ENCODE measurements around the gene FTMT.

The FTMT gene

GRCh38 chr5:121841892-121842291 lies 9.8 kb upstream of the FTMT start:
- TF ChIP-seq CTCF (conservative IDR thresholded peaks at IDR 0.05; ENCODE audit: low read depth, low read length): no peak
- no peak for DNase-seq (ENCODE audit: low read depth)
- no peak overlapping the region for H3K4me3 ChIP-seq (ENCODE audit: low read length)

- no peak for TF ChIP-seq CTCF (conservative IDR thresholded peaks at IDR 0.05; ENCODE audit: low read depth, low read length)
- DNase-seq (ENCODE audit: low read depth): no peak
- no peak overlapping the region for H3K4me3 ChIP-seq (ENCODE audit: low read length)
These were observed 1.4 kb upstream of the FTMT start for GRCh38 chr5:121850272-121850671.

- H3K4me3 ChIP-seq (ENCODE audit: low read length): no peak overlapping the region
- TF ChIP-seq CTCF (conservative IDR thresholded peaks at IDR 0.05; ENCODE audit: low read depth, low read length): no peak
- DNase-seq (ENCODE audit: low read depth): no peak
These were observed 2.2 kb downstream of the FTMT start for GRCh38 chr5:121853850-121854249.

- no peak for TF ChIP-seq CTCF (conservative IDR thresholded peaks at IDR 0.05; ENCODE audit: low read depth, low read length)
- DNase-seq (ENCODE audit: low read depth): no peak
These were observed 11.1 kb downstream of the FTMT start for GRCh38 chr5:121862801-121863200.

GRCh38 chr5:121863753-121864285 lies 12.1 kb downstream of the FTMT start:
- no peak for TF ChIP-seq CTCF (conservative IDR thresholded peaks at IDR 0.05; ENCODE audit: low read depth, low read length)
- no peak overlapping the region for H3K4me3 ChIP-seq (ENCODE audit: low read length)
- no peak for DNase-seq (ENCODE audit: low read depth)

More at GRCh38 chr5:121862801-121863200, 11.1 kb downstream of the FTMT start:
- no peak overlapping the region for H3K4me3 ChIP-seq (ENCODE audit: low read length)

- no peak overlapping the region for H3K4me3 ChIP-seq (ENCODE audit: low read length)
- TF ChIP-seq CTCF (conservative IDR thresholded peaks at IDR 0.05; ENCODE audit: low read depth, low read length): no peak
- DNase-seq (ENCODE audit: low read depth): no peak
These were observed 15.7 kb downstream of the FTMT start for GRCh38 chr5:121867403-121867802.

GRCh38 chr5:121870489-121870888 lies 18.8 kb downstream of the FTMT start:
- no peak overlapping the region for H3K4me3 ChIP-seq (ENCODE audit: low read length)
- peak; percentile 17 for DNase-seq (ENCODE audit: low read depth)
- peak; percentile 30 for TF ChIP-seq CTCF (conservative IDR thresholded peaks at IDR 0.05; ENCODE audit: low read depth, low read length)
